ENCODE data around the gene G6PC1.
"Not testable (repeated sequence)": the region's sequence is repeated elsewhere in the genome, so short reads cannot be mapped to it uniquely, and the experiment has no call there.

Gene G6PC1

GRCh38 chr17:42873932-42874695, 26.5 kb upstream of the G6PC1 start:
- DNase-seq (ENCODE audit: low read depth), result not testable (repeated sequence)

DNA sequence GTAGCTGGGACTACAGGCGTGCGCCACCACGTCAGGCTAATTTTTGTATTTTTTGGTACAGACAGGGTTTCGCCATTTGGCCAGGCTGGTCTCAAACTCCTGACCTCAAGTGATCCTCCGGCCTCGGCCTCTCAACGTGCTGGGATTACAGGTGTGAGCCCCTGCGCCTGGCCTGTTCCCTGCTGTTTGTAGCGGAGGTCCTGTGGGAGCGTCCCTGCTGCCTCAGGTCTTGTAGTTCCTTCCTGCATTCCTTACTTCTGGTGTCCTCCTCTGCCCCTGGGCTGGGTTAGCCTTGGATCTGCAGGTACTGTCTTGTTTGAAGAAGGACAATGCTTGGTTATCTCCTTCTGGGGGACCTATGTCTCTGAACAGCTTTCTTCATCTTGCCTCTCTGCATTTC, 23.6 kb upstream of the G6PC1 start:
- DNase-seq (ENCODE audit: low read depth), result no peak

DNA sequence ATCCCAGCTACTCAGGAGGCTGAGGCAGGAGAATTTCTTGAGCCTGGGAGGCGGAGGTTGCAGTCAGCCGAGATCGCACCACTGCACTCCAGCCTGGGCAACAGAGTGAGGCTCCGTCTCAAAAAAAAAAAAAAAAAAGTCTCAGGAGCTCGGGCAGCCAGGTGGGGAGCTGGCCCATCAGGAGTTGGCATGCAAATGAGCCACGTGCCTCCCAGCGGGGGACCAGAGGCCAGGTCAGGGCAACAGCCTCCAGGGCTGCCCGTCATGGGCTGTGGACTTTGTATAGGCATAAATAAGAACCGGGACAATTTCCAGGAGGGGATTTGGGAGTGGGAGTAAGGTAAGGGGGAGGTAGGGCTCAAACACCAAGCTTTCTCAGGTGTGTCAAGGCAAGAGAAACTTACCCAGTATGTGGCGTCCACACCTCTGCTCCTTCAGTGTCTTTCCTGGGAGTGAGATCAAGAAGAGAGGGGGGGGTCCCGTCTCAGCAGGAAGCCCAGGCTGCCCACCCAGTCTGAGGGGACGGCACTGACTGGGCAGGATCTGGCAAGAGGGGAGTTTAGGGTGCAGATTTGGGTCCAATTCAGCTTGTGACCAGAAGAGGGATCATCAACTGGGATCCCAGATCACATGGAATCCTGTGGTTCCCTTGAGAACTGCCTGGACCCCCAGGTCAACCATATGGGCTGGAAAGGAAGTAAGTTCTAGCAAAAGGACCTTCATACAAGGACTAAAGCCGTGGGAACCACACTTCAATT, 22.3 kb upstream of the G6PC1 start:
- DNase-seq (ENCODE audit: low read depth), result no peak

- no peak for DNase-seq (ENCODE audit: low read depth)
Observed at GRCh38 chr17:42878924-42879595, 21.5 kb upstream of the G6PC1 start.

DNA sequence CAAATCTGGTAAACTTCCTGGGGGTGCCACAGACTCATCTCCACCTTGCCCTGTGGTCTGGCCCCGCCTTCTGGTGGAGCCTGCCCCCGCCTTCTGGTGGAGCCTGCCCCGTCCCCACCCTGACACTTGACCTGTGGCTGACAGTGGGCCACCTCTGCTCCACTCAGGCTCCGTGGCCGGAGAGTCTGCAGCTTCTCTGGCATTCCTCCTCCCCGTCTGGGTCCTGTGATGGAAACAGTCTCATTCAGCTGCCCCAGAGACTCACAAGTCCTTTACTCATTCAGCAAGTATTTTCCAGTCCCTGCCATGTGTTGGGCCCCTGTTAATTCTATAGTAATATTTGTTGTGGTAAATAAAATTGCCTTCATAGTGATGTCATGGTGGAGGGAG, 21.0 kb upstream of the G6PC1 start:
- no peak for DNase-seq (ENCODE audit: low read depth)

- DNase-seq (ENCODE audit: low read depth), result no peak
Observed at GRCh38 chr17:42880776-42881310, 19.8 kb upstream of the G6PC1 start.

DNA sequence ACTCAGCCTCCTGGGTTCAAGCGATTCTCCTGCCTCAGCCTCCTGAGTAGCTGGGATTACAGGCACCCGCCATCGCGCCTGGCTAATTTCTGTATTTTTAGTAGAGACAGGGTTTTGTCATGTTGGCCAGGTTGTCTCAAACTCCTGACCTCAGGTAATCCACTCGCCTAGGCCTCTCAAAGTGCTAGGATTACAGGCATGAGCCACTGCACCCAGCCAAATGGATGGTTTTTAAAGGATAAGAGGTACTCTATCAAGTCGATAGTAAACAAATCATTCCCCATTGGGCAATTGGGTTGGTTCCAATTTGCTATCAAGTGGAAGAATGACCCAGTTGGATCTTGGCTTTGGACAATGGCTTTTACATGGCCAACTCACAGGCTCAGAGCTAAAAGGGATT, 18.9 kb upstream of the G6PC1 start:
- not testable (repeated sequence) for DNase-seq (ENCODE audit: low read depth)

- DNase-seq (ENCODE audit: low read depth), result no peak
Observed at GRCh38 chr17:42882166-42882565, 18.4 kb upstream of the G6PC1 start.

DNA sequence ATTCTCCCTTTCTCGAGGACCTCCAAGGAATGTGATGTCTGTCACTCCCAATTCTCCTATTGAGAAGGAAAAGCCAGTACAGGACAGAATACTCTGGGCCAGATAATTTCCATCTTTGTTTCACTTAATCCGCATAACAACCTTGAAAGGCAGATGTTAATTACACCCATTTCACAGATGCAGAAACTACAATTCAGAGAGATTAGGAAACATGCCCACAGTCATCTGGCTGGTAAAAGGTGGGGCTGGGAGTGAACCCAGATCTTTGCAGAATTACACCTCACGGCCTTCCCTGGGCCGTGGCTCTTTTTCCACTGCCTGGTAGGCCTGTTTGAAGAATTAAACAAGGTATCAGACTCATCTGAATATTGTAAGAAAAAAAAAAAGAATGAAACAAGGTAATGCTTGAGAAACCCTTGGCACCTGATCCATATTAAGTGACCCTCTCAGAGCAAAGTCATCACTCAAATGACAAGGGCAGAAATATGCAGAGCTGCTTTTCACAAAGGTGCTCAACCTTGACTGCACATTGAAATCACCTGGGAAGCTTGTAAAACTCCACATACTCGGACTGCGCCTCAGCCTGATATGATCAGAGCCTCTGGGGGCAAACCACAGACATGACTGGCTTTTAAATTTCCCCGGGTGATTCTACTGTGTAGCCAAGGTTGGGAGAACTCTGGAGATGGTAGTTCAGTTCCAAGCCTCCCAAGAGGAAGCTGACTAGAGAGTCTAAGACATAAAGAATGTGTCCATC, 16.6 kb upstream of the G6PC1 start:
- no peak for DNase-seq (ENCODE audit: low read depth)

DNA sequence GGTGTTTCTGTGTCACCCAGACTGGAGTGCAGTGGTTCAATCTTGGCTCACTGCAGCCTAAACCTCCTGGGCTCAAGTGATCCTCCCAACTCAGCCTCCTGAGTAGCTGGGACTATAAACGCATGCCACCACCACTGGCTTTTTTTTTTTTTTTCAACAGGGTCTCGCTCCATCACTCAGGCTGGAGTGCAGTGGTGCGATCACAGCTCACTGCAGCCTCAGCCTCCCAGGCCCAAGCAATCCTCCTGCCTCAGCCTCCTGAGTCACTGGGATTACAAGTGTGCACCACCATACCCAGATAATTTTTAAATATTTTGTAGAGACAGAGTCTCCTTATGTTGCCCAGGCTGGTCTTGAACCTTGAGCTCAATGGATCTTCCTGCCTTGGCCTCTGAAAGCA, 14.8 kb upstream of the G6PC1 start:
- not testable (repeated sequence) for DNase-seq (ENCODE audit: low read depth)

DNA sequence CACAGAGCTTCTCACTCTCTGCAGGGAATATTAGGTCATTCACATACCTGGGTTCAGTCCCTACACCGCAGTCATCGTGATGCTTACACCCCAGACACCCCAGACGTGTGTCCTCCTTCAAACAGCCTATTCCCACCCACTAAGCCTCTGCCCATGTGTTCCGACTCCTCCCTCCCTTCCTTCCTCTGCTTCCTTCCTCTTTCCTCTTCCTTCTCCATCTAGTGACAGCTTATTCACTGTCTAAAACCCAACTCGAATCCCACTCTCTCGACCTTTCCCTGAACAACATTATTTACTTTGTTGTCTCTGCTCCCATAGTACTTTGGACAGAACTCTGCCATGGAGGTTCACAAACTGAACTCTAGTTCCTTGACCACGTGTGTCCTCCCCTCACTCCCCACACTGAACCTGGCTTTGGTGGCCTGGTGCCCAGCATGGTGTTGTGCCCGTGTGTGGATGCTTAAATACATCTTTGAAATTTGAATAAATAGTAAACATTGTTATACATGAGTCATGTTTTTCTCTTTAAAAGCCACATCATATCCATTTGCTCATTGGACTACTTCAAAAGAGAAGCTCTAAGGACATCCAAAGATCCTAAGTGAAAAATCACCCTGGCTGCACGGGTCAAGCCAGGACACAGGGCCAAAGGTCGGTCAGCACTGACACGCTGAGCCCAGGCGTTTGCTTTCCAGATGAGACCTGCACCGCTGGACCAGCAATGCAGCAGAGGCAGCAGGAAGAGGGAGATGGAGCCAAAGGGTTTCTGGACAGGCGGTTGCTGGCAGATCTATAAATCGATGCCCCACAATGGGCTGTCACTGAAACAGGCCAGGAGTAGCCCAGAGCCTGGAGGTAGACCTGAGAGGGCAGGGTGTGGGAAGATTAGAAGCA, 14.1 kb upstream of the G6PC1 start:
- DNase-seq (ENCODE audit: low read depth), result no peak

DNA sequence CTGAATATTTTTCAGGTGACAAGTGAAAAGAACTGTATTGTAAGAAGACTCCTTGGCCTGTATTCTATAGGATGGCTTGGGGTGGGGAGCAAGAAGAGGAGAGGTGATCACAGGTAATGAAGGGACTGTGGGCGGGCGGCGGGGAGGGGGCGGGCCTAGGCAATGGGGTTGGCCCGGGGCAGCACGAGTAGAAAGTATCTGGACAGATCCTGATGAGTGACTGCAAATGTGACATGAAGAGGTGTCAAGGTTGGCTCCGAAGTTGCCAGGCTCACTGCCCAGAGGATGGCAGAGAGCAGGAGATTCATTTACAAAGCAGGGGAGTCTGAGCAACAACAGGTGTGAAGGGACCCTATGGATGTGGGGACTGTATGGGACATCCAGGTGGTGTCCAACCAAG, 10.8 kb upstream of the G6PC1 start:
- DNase-seq (ENCODE audit: low read depth), result no peak

GRCh38 chr17:42891539-42892152, 9.0 kb upstream of the G6PC1 start:
- DNase-seq (ENCODE audit: low read depth), result no peak

- no peak for DNase-seq (ENCODE audit: low read depth)
Observed at GRCh38 chr17:42893359-42893758, 7.2 kb upstream of the G6PC1 start.

GRCh38 chr17:42894283-42895184, 6.1 kb upstream of the G6PC1 start:
- no peak for DNase-seq (ENCODE audit: low read depth)

DNA sequence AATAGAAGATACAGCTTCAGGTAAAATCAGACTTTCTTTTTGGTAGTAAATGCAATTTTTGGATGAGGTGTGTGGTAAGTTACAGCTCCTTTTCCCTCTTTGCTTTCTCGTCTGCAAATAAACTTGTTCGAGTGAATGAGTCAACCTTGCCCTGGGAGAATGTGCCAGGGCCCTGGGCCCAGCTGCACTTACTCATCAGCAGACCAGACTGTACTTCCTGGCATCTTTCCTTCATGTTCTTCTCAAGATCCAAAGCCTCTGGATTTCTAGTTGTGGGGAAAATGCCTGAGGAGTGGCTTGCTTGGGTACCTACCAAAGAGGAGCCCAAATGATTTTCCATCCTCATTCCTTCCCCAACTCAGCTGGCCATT, 5.4 kb upstream of the G6PC1 start:
- no peak for DNase-seq (ENCODE audit: low read depth)

- no peak for DNase-seq (ENCODE audit: low read depth)
Observed at GRCh38 chr17:42898147-42898811, 2.3 kb upstream of the G6PC1 start.

DNA sequence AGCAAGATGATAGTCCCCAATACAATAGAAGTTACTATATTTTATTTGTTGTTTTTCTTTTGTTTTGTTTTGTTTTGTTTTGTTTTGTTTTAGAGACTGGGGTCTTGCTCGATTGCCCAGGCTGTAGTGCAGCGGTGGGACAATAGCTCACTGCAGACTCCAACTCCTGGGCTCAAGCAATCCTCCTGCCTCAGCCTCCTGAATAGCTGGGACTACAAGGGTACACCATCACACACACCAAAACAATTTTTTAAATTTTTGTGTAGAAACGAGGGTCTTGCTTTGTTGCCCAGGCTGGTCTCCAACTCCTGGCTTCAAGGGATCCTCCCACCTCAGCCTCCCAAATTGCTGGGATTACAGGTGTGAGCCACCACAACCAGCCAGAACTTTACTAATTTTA, 618 bp upstream of the G6PC1 start:
- DNase-seq (ENCODE audit: low read depth), result not testable (repeated sequence)

Data from stimulated activated CD8-positive, alpha-beta memory T cell treated with anti-CD3 and anti-CD28 coated beads, Interleukin-12 subunit alpha, Interleukin-12 subunit beta, amount 100 ng/mL, for 4 hours (primary cell).